GM23338 (cell line): Measurements from ENCODE around the gene MEOX2. TPM values are rescaled to one million over a fixed set of nuclear protein-coding genes. Genes with fewer than 3 reads are reported as not detected.

Experiments
- ATAC-seq: fragments of 200-7000 bp; cut with Tn5 transposase; 3 replicates; pipeline ENCODE4 v1.9.1; 2020
- DNase-seq: peaks from one replicate; pipeline ENCODE4 v3.0.0-alpha.2; 2015; ENCODE audit warnings: low spot score
- H2AFZ ChIP-seq: fragments of 200-600 bp; sonication (generic); 2 replicates; pipeline ENCODE4 v1.8.0; 2016; ENCODE audit warnings: antibody characterized with exemption, mild to moderate bottlenecking, moderate library complexity
- H3F3A ChIP-seq: fragments of 200-600 bp; sonication (generic); replicated peaks from 2 replicates; pipeline ENCODE4 v1.8.0; 2017; ENCODE audit warnings: antibody characterized with exemption, mixed run types, low read depth
- H3K27ac ChIP-seq: fragments of 200-600 bp; sonication (generic); 2 replicates; pipeline ENCODE4 v1.6.1; 2016; ENCODE audit warnings: low read depth
- H3K27me3 ChIP-seq: fragments of 200-600 bp; sonication (generic); 2 replicates; pipeline ENCODE4 v1.8.0; 2016; ENCODE audit warnings: mild to moderate bottlenecking, mixed run types, moderate library complexity; ENCODE audit not compliant: insufficient read depth
- H3K36me3 ChIP-seq: fragments of 200-600 bp; sonication (generic); 2 replicates; pipeline ENCODE4 v1.8.0; 2016; ENCODE audit warnings: mild to moderate bottlenecking; ENCODE audit not compliant: insufficient read depth
- H3K4me1 ChIP-seq: fragments of 200-600 bp; sonication (generic); 2 replicates; pipeline ENCODE4 v1.8.0; 2016; ENCODE audit warnings: mild to moderate bottlenecking, moderate library complexity; ENCODE audit not compliant: insufficient read depth
- H3K4me2 ChIP-seq: fragments of 200-600 bp; sonication (generic); 2 replicates; pipeline ENCODE4 v1.7.1; 2017; ENCODE audit warnings: mixed run types
- H3K4me3 ChIP-seq: fragments of 200-600 bp; sonication (generic); 2 replicates; pipeline ENCODE4 v1.6.1; 2016; ENCODE audit warnings: mixed run types
- H3K79me2 ChIP-seq: fragments of 200-600 bp; sonication (generic); replicated peaks from 2 replicates; pipeline ENCODE4 v1.8.0; 2017; ENCODE audit warnings: mild to moderate bottlenecking; ENCODE audit not compliant: insufficient read depth
- H3K9me2 ChIP-seq: fragments of 200-600 bp; sonication (generic); 2 replicates; pipeline ENCODE4 v1.8.0; 2017; ENCODE audit not compliant: insufficient read depth
- H4K20me1 ChIP-seq: fragments of 200-600 bp; sonication (generic); replicated peaks from 2 replicates; pipeline ENCODE4 v1.8.0; 2017; ENCODE audit warnings: mild to moderate bottlenecking; ENCODE audit not compliant: insufficient read depth
- H3K27ac Mint-ChIP-seq: 2 replicates; pipeline ENCODE4 v1.8.0; 2020; ENCODE audit warnings: inconsistent platforms, mild to moderate bottlenecking, moderate library complexity, mixed read lengths
- H3K27me3 Mint-ChIP-seq: 3 replicates; pipeline ENCODE4 v1.8.0; 2022; ENCODE audit warnings: low read depth, mild to moderate bottlenecking, moderate library complexity, mixed read lengths, inconsistent platforms; ENCODE audit not compliant: insufficient read depth, poor library complexity
- H3K36me3 Mint-ChIP-seq: 3 replicates; pipeline ENCODE4 v1.8.0; 2021; ENCODE audit warnings: low read depth, mild to moderate bottlenecking, inconsistent platforms, moderate library complexity, mixed read lengths
- H3K4me1 Mint-ChIP-seq: 3 replicates; pipeline ENCODE4 v1.8.0; 2020; ENCODE audit warnings: mild to moderate bottlenecking, inconsistent platforms, mixed read lengths
- H3K4me3 Mint-ChIP-seq: 3 replicates; pipeline ENCODE4 v1.8.0; 2021; ENCODE audit warnings: moderate library complexity, mild to moderate bottlenecking, inconsistent platforms, mixed read lengths
- H3K9me3 Mint-ChIP-seq: 3 replicates; pipeline ENCODE4 v1.8.0; 2020; ENCODE audit warnings: moderate library complexity, mild to moderate bottlenecking, inconsistent platforms, mixed read lengths
- CREB1 ChIP-seq: fragments of 250-450 bp; sonication (Bioruptor Pico); IDR thresholded peaks from 2 replicates; pipeline ENCODE4 v1.5.0; 2020; ENCODE audit warnings: low read depth, mild to moderate bottlenecking, moderate library complexity
- CTCF ChIP-seq, 2 experiments: fragments of 200-600 bp in 1 of 2; sonication (generic) in 1 of 2; conservative IDR thresholded peaks; 2 replicates each; pipeline versions ENCODE4 v1.5.1 to v1.6.1; 2016 to 2017; ENCODE audit warnings: antibody characterized with exemption in 2 of 2, low read depth in 2 of 2, mild to moderate bottlenecking in 2 of 2, moderate library complexity in 1 of 2
- ETS1 ChIP-seq: IDR thresholded peaks from 2 replicates; pipeline ENCODE4 v1.6.1; 2016; ENCODE audit warnings: antibody characterized with exemption
- EZH2 ChIP-seq: fragments of 200-600 bp; sonication (generic); IDR thresholded peaks from one replicate; pipeline ENCODE4 v1.8.0; 2017; ENCODE audit warnings: antibody characterized with exemption, mild to moderate bottlenecking, low read depth; ENCODE audit not compliant: unreplicated experiment
- NANOG ChIP-seq: IDR thresholded peaks from 2 replicates; pipeline ENCODE4 v1.6.1; 2016; ENCODE audit warnings: antibody characterized with exemption, borderline replicate concordance
- POLR2AphosphoS5 ChIP-seq: IDR thresholded peaks from 2 replicates; pipeline ENCODE4 v1.6.1; 2016; ENCODE audit warnings: antibody characterized with exemption, low read depth
- REST ChIP-seq: IDR thresholded peaks from one replicate; pipeline ENCODE4 v1.6.1; 2018; ENCODE audit warnings: antibody characterized with exemption; ENCODE audit not compliant: unreplicated experiment
- ZNF114 ChIP-seq: fragments of 250-450 bp; sonication (Bioruptor Pico); IDR thresholded peaks from 2 replicates; pipeline ENCODE4 v1.5.0; 2020; ENCODE audit warnings: mild to moderate bottlenecking, moderate library complexity
- ZNF331 ChIP-seq: fragments of 250-450 bp; sonication (Bioruptor Pico); IDR thresholded peaks from 2 replicates; pipeline ENCODE4 v1.5.0; 2020; ENCODE audit warnings: low read depth, mild to moderate bottlenecking, moderate library complexity
- polyA plus RNA-seq: library from polyadenylated mRNA; unstranded; fragments of >200 nt; fragmentation: Nextera tagmentation; extraction: Ambion mirVana; gene quantifications from 2 replicates; pipeline ENCODE4 v1.2.1, GENCODE V29; 2016
- total RNA-seq: library from RNA; depleted of rRNA; stranded (reverse); fragments of >200 nt; shearing (Covaris generic); gene quantifications from 2 replicates; pipeline ENCODE4 v1.2.3, GENCODE V29; 2014

The MEOX2 gene
- total and polyA plus RNA-seq, 2 experiments from 2014 or later, result 0.50 to 1.2 TPM

- TF ChIP-seq ETS1 (no peak), ZNF114 (CRISPR knock-in tag) (no peak), POLR2AphosphoS5 (no peak), ZNF331 (CRISPR knock-in tag) (no peak), CREB1 (CRISPR knock-in tag) (no peak), EZH2 (no peak), CTCF (conservative IDR thresholded peaks at IDR 0.05; ENCODE audit: low read depth in 2 of 2) (no peak), REST (no peak), NANOG (no peak)
Observed at GRCh38 chr7:15715435-15715834, 29.0 kb upstream of the MEOX2 start (continued).

- H3K27ac Mint-ChIP-seq, result no peak overlapping the region
- H4K20me1 ChIP-seq, result no peaks in the 10 kb centered on the region
- ATAC-seq (no peak), DNase-seq (no peak)
- no peak overlapping the region for H3K4me2 ChIP-seq
- H3K4me3 ChIP-seq, result no peak overlapping the region
- H3K36me3 ChIP-seq, result no peaks in the 10 kb centered on the region
- H3K9me2 ChIP-seq, result no peaks in the 10 kb centered on the region
- H3K9me3 Mint-ChIP-seq, result no peaks in the 10 kb centered on the region
- no peak overlapping the region for H3K27ac ChIP-seq
- H2AFZ ChIP-seq, result no peak overlapping the region
- H3K4me3 Mint-ChIP-seq, result no peak overlapping the region
- no peaks in the 10 kb centered on the region for H3K27me3 Mint-ChIP-seq
- no peaks in the 10 kb centered on the region for H3F3A ChIP-seq
- H3K4me1 ChIP-seq, result no peaks in the 10 kb centered on the region
- H3K4me1 Mint-ChIP-seq, result no peaks in the 10 kb centered on the region
- no peaks in the 10 kb centered on the region for H3K36me3 Mint-ChIP-seq
- H3K79me2 ChIP-seq, result no peaks in the 10 kb centered on the region
- no peaks in the 10 kb centered on the region for H3K27me3 ChIP-seq
- TF ChIP-seq ETS1, result no peak
- TF ChIP-seq CTCF (conservative IDR thresholded peaks at IDR 0.05; ENCODE audit: low read depth in 2 of 2), result no peak
- no peak for TF ChIP-seq REST
Observed at GRCh38 chr7:15709978-15710377, 23.5 kb upstream of the MEOX2 start.
